ENCODE results near the gene SMAD4.

Gene SMAD4

GRCh38 chr18:51049137-51049536, 19.1 kb downstream of the SMAD4 start:
- no peaks in the 10 kb centered on the region for H3K27me3 ChIP-seq (ENCODE audit: control insufficient read depth in 1 of 2, insufficient read depth in 1 of 2, low read length in 2 of 2)
- no peaks in the 10 kb centered on the region for H3K9me3 ChIP-seq (ENCODE audit: control insufficient read depth, low read length)
- no peak overlapping the region for H2BK15ac ChIP-seq (ENCODE audit: low read depth, poor library complexity, severe bottlenecking)
- no peak overlapping the region for H3K4ac ChIP-seq (ENCODE audit: low read depth in 1 of 2, low read length in 2 of 2)
- H4K91ac ChIP-seq (ENCODE audit: low read length) = no peak overlapping the region
- no peak overlapping the region for H2AK5ac ChIP-seq (ENCODE audit: low read length, severe bottlenecking)
- no peak overlapping the region for H4K8ac ChIP-seq (ENCODE audit: low read length)
- peak overlapping the region; percentile 17 for H3K9ac ChIP-seq (ENCODE audit: low read length)
- H2BK120ac ChIP-seq (ENCODE audit: low read depth, low read length) = no peak overlapping the region
- no peak overlapping the region for H3K18ac ChIP-seq (ENCODE audit: low read depth in 1 of 2, low read length in 2 of 2)
- H3K4me3 ChIP-seq (ENCODE audit: insufficient read depth in 1 of 2, low read depth in 1 of 2, low read length in 2 of 2) = no peak overlapping the region
- H3K36me3 ChIP-seq (ENCODE audit: control insufficient read depth in 1 of 2, insufficient read depth in 2 of 2, low read depth in 1 of 2, low read length in 2 of 2) = peaks cover 0 to 44% of the 10 kb centered on the region in 2 experiments
- no peak overlapping the region for H2BK12ac ChIP-seq (ENCODE audit: low read length in 2 of 2)
- peaks cover 2% of the 10 kb centered on the region for H3K79me1 ChIP-seq (replicated peaks; ENCODE audit: low read length, poor library complexity, severe bottlenecking)
- 100% methylated on average over 1 of the region's 2 CpGs for WGBS
- H3K4me1 ChIP-seq (ENCODE audit: control insufficient read depth, insufficient read depth, low read depth, low read length) = no peaks in the 10 kb centered on the region
- no peak overlapping the region for H2BK5ac ChIP-seq (ENCODE audit: low read depth, low read length, poor library complexity, severe bottlenecking)
- no peak overlapping the region for H3K27ac ChIP-seq (ENCODE audit: low read length, poor library complexity, severe bottlenecking)
- no peak overlapping the region for H2AFZ ChIP-seq (ENCODE audit: low read depth, low read length)
- DNase-seq = no peak
- H3K23ac ChIP-seq (ENCODE audit: low read length in 2 of 2) = no peak overlapping the region
- no peak overlapping the region for H3K4me2 ChIP-seq (ENCODE audit: low read length, poor library complexity, severe bottlenecking)
- no peak overlapping the region for H3K14ac ChIP-seq (ENCODE audit: low read length in 2 of 2)

GRCh38 chr18:51051105-51051712, 21.2 kb downstream of the SMAD4 start:
- Histone ChIP-seq H3K27ac (ENCODE audit: low read length, poor library complexity, severe bottlenecking) (no peak overlapping the region), H3K79me1 (replicated peaks; ENCODE audit: low read length, poor library complexity, severe bottlenecking) (peaks cover 4% of the 10 kb centered on the region), H2AK5ac (ENCODE audit: low read length, severe bottlenecking) (no peak overlapping the region), H3K14ac (ENCODE audit: low read length in 2 of 2) (no peak overlapping the region), H3K36me3 (ENCODE audit: control insufficient read depth in 1 of 2, insufficient read depth in 2 of 2, low read depth in 1 of 2, low read length in 2 of 2) (peaks cover 3 to 63% of the 10 kb centered on the region in 2 experiments), H3K18ac (ENCODE audit: low read depth in 1 of 2, low read length in 2 of 2) (no peak overlapping the region), H3K23ac (ENCODE audit: low read length in 2 of 2) (no peak overlapping the region), H3K4ac (ENCODE audit: low read depth in 1 of 2, low read length in 2 of 2) (no peak overlapping the region), H2BK5ac (ENCODE audit: low read depth, low read length, poor library complexity, severe bottlenecking) (no peak overlapping the region), H4K8ac (ENCODE audit: low read length) (no peak overlapping the region), H2BK120ac (ENCODE audit: low read depth, low read length) (no peak overlapping the region), H2BK12ac (ENCODE audit: low read length in 2 of 2) (no peak overlapping the region), H2BK15ac (ENCODE audit: low read depth, poor library complexity, severe bottlenecking) (no peak overlapping the region), H3K27me3 (ENCODE audit: control insufficient read depth in 1 of 2, insufficient read depth in 1 of 2, low read length in 2 of 2) (no peaks in the 10 kb centered on the region), H3K4me3 (ENCODE audit: insufficient read depth in 1 of 2, low read depth in 1 of 2, low read length in 2 of 2) (no peak overlapping the region), H3K9ac (ENCODE audit: low read length) (peak overlapping the region; percentile 24), H4K91ac (ENCODE audit: low read length) (no peak overlapping the region), H2AFZ (ENCODE audit: low read depth, low read length) (no peak overlapping the region), H3K4me1 (ENCODE audit: control insufficient read depth, insufficient read depth, low read depth, low read length) (peaks cover 2% of the 10 kb centered on the region), H3K4me2 (ENCODE audit: low read length, poor library complexity, severe bottlenecking) (no peak overlapping the region), H3K9me3 (ENCODE audit: control insufficient read depth, low read length) (no peaks in the 10 kb centered on the region)
- DNase-seq = peak; percentile 73
- 60% methylated on average over 2 of the region's 2 CpGs for WGBS

GRCh38 chr18:51053814-51054213, 23.8 kb downstream of the SMAD4 start:
- Histone ChIP-seq H3K4ac (ENCODE audit: low read depth in 1 of 2, low read length in 2 of 2) (no peak overlapping the region), H3K27ac (ENCODE audit: low read length, poor library complexity, severe bottlenecking) (no peak overlapping the region), H3K23ac (ENCODE audit: low read length in 2 of 2) (no peak overlapping the region), H2AK5ac (ENCODE audit: low read length, severe bottlenecking) (no peak overlapping the region), H3K9me3 (ENCODE audit: control insufficient read depth, low read length) (no peaks in the 10 kb centered on the region), H3K27me3 (ENCODE audit: control insufficient read depth in 1 of 2, insufficient read depth in 1 of 2, low read length in 2 of 2) (no peaks in the 10 kb centered on the region), H3K36me3 (ENCODE audit: control insufficient read depth in 1 of 2, insufficient read depth in 2 of 2, low read depth in 1 of 2, low read length in 2 of 2) (peaks cover 8 to 67% of the 10 kb centered on the region in 2 experiments), H3K4me2 (ENCODE audit: low read length, poor library complexity, severe bottlenecking) (no peak overlapping the region), H4K91ac (ENCODE audit: low read length) (no peak overlapping the region), H2BK5ac (ENCODE audit: low read depth, low read length, poor library complexity, severe bottlenecking) (no peak overlapping the region), H2AFZ (ENCODE audit: low read depth, low read length) (no peak overlapping the region), H3K14ac (ENCODE audit: low read length in 2 of 2) (no peak overlapping the region), H4K8ac (ENCODE audit: low read length) (no peak overlapping the region), H3K4me3 (ENCODE audit: insufficient read depth in 1 of 2, low read depth in 1 of 2, low read length in 2 of 2) (no peak overlapping the region), H2BK12ac (ENCODE audit: low read length in 2 of 2) (no peak overlapping the region), H2BK120ac (ENCODE audit: low read depth, low read length) (no peak overlapping the region), H3K18ac (ENCODE audit: low read depth in 1 of 2, low read length in 2 of 2) (no peak overlapping the region), H3K4me1 (ENCODE audit: control insufficient read depth, insufficient read depth, low read depth, low read length) (peaks cover 2% of the 10 kb centered on the region), H2BK15ac (ENCODE audit: low read depth, poor library complexity, severe bottlenecking) (no peak overlapping the region), H3K79me1 (replicated peaks; ENCODE audit: low read length, poor library complexity, severe bottlenecking) (peaks cover 4% of the 10 kb centered on the region), H3K9ac (ENCODE audit: low read length) (peak overlapping the region; percentile 71)
- DNase-seq = no peak

GRCh38 chr18:51054764-51055163, 24.8 kb downstream of the SMAD4 start:
- H2BK15ac ChIP-seq (ENCODE audit: low read depth, poor library complexity, severe bottlenecking) = no peak overlapping the region

More at GRCh38 chr18:51054764-51055163, 24.8 kb downstream of the SMAD4 start:
- DNase-seq = peak; percentile 50
- H2BK5ac ChIP-seq (ENCODE audit: low read depth, low read length, poor library complexity, severe bottlenecking) = no peak overlapping the region
- no peak overlapping the region for H2AK5ac ChIP-seq (ENCODE audit: low read length, severe bottlenecking)
- H3K4me1 ChIP-seq (ENCODE audit: control insufficient read depth, insufficient read depth, low read depth, low read length) = peaks cover 2% of the 10 kb centered on the region
- H3K23ac ChIP-seq (ENCODE audit: low read length in 2 of 2) = no peak overlapping the region
- no peaks in the 10 kb centered on the region for H3K27me3 ChIP-seq (ENCODE audit: control insufficient read depth in 1 of 2, insufficient read depth in 1 of 2, low read length in 2 of 2)
- H4K8ac ChIP-seq (ENCODE audit: low read length) = no peak overlapping the region
- 96% methylated on average over 3 of the region's 3 CpGs for WGBS
- no peak overlapping the region for H2BK120ac ChIP-seq (ENCODE audit: low read depth, low read length)
- no peak overlapping the region for H3K18ac ChIP-seq (ENCODE audit: low read depth in 1 of 2, low read length in 2 of 2)
- H3K4me2 ChIP-seq (ENCODE audit: low read length, poor library complexity, severe bottlenecking) = no peak overlapping the region
- no peak overlapping the region for H4K91ac ChIP-seq (ENCODE audit: low read length)
- H2BK12ac ChIP-seq (ENCODE audit: low read length in 2 of 2) = no peak overlapping the region
- no peaks in the 10 kb centered on the region for H3K9me3 ChIP-seq (ENCODE audit: control insufficient read depth, low read length)
- peaks cover 4% of the 10 kb centered on the region for H3K79me1 ChIP-seq (replicated peaks; ENCODE audit: low read length, poor library complexity, severe bottlenecking)
- no peak overlapping the region for H3K27ac ChIP-seq (ENCODE audit: low read length, poor library complexity, severe bottlenecking)
- H3K4ac ChIP-seq (ENCODE audit: low read depth in 1 of 2, low read length in 2 of 2) = no peak overlapping the region
- H3K9ac ChIP-seq (ENCODE audit: low read length) = no peak overlapping the region
- H3K4me3 ChIP-seq (ENCODE audit: insufficient read depth in 1 of 2, low read depth in 1 of 2, low read length in 2 of 2) = no peak overlapping the region
- no peak overlapping the region for H2AFZ ChIP-seq (ENCODE audit: low read depth, low read length)
- peaks cover 8 to 68% of the 10 kb centered on the region in 2 experiments for H3K36me3 ChIP-seq (ENCODE audit: control insufficient read depth in 1 of 2, insufficient read depth in 2 of 2, low read depth in 1 of 2, low read length in 2 of 2)
- H3K14ac ChIP-seq (ENCODE audit: low read length in 2 of 2) = no peak overlapping the region

Data from mesenchymal stem cell (in vitro differentiated cells and primary cell).